HepG2 (cell line): ENCODE measurements around the gene UACA. TPM values are rescaled to one million over a fixed set of nuclear protein-coding genes. Genes with fewer than 3 reads are reported as not detected.

Experiments
- ATAC-seq: fragments of 200-7000 bp; cut with Tn5 transposase; 3 replicates; pipeline ENCODE4 v1.9.1; 2020; ENCODE audit warnings: mild to moderate bottlenecking, moderate library complexity
- BruUV-seq: library from RNA; stranded (reverse); fragments of 400-500 nt; replicated peaks from 2 replicates; lab custom pipeline; 2021; lab: Mats Ljungman, UMichigan
- CTCF ChIA-PET: fragments of 300-600 bp; formaldehyde crosslinking; extraction: SDS; loops from one replicate; lab custom pipeline; 2021; ENCODE audit warnings: low total read pairs, inconsistent platforms, low intra/inter-chr PET ratio; lab: Yijun Ruan, JAX
- POLR2A ChIA-PET: fragments of 350-600 bp; sonication (Branson Sonifier 250); formaldehyde crosslinking; loops from one replicate; lab custom pipeline; 2020; ENCODE audit warnings: antibody characterized with exemption, inconsistent platforms; lab: Yijun Ruan, JAX
- DNase-seq: peaks from one replicate; pipeline ENCODE4 v3.0.0-alpha.2; 2015; ENCODE audit warnings: low spot score
- FAIRE-seq: peaks from 3 replicates; lab custom pipeline; 2011; peaks lifted over from hg19 to GRCh38; lab: Jason Lieb, UNC
- H2AFZ ChIP-seq: one replicate; pipeline ENCODE4 v1.6.1; 2011; ENCODE audit warnings: low read length, inconsistent platforms
- H3K27ac ChIP-seq: fragments of 300-600 bp; 3 replicates; pipeline ENCODE4 v1.8.0; 2011; ENCODE audit warnings: mixed run types, mild to moderate bottlenecking, mixed read lengths, low read length, inconsistent platforms; ENCODE audit not compliant: insufficient read depth; ENCODE audit errors: extremely low read length
- H3K27me3 ChIP-seq, 2 experiments: fragments of 200-600 bp in 1 of 2; 2 replicates in 1 of 2; 3 replicates in 1 of 2; pipeline versions ENCODE4 v1.6.0 to v1.8.0; 2011; ENCODE audit warnings: low read length in 2 of 2, mild to moderate bottlenecking in 2 of 2, moderate library complexity in 2 of 2, inconsistent platforms in 1 of 2; ENCODE audit not compliant: insufficient read depth in 2 of 2, control insufficient read depth in 1 of 2
- H3K36me3 ChIP-seq, 2 experiments: fragments of 200-600 bp in 1 of 2; replicated peaks in 1 of 2; 2 replicates in 1 of 2; 3 replicates in 1 of 2; pipeline versions ENCODE4 v1.5.1 to v1.8.0; 2011; ENCODE audit warnings: low read length in 2 of 2, inconsistent platforms in 1 of 2; ENCODE audit not compliant: insufficient read depth in 2 of 2, control insufficient read depth in 1 of 2
- H3K4me1 ChIP-seq: 2 replicates; pipeline ENCODE4 v1.5.1; 2012; ENCODE audit warnings: low read length, inconsistent platforms; ENCODE audit not compliant: insufficient read depth
- H3K4me2 ChIP-seq: 2 replicates; pipeline ENCODE4 v1.6.0; 2011; ENCODE audit warnings: low read depth, low read length, inconsistent platforms
- H3K4me3 ChIP-seq, 3 experiments: fragments of 200-600 bp in 1 of 3; sonication (generic), shearing (Covaris generic) in 1 of 3; replicated peaks in 1 of 3; 2 replicates each; pipeline ENCODE4 v1.5.1; 2011 to 2016; ENCODE audit warnings: low read length in 3 of 3, inconsistent platforms in 2 of 3, low read depth in 2 of 3, mild to moderate bottlenecking in 2 of 3, control low read depth in 1 of 3, mixed read lengths in 1 of 3; ENCODE audit not compliant: insufficient read depth in 1 of 3
- H3K79me2 ChIP-seq: one replicate; pipeline ENCODE4 v1.6.1; 2011; ENCODE audit warnings: low read length, inconsistent platforms; ENCODE audit not compliant: insufficient read depth
- H3K9ac ChIP-seq: 2 replicates; pipeline ENCODE4 v1.6.0; 2011; ENCODE audit warnings: mild to moderate bottlenecking, low read depth, low read length, inconsistent platforms; ENCODE audit not compliant: insufficient read depth
- H3K9me3 ChIP-seq: 2 replicates; pipeline ENCODE4 v1.5.1; 2012; ENCODE audit warnings: mild to moderate bottlenecking, low read length
- H4K20me1 ChIP-seq: 2 replicates; pipeline ENCODE4 v1.6.0; 2011; ENCODE audit warnings: inconsistent platforms, mild to moderate bottlenecking, low read length, moderate library complexity; ENCODE audit not compliant: insufficient read depth
- AKAP8 ChIP-seq: sonication (generic); formaldehyde crosslinking; IDR thresholded peaks from 2 replicates; pipeline ENCODE4 v1.5.1; 2020; ENCODE audit warnings: mild to moderate bottlenecking, missing genetic modification reagents
- CREB1 ChIP-seq, 2 experiments: fragments of 450-650 bp in 1 of 2; IDR thresholded peaks; 2 replicates each; pipeline ENCODE4 v1.6.1; 2016 to 2017; ENCODE audit warnings: control low read depth in 1 of 2, mild to moderate bottlenecking in 1 of 2, missing compliant biosample characterization in 1 of 2, missing genetic modification characterization in 1 of 2
- DMTF1 ChIP-seq: sonication (generic); formaldehyde crosslinking; IDR thresholded peaks from 2 replicates; pipeline ENCODE4 v1.4.0; 2020; ENCODE audit warnings: mild to moderate bottlenecking, missing genetic modification reagents
- ETS1 ChIP-seq: sonication (generic); formaldehyde crosslinking; IDR thresholded peaks from 2 replicates; pipeline ENCODE4 v1.4.0; 2020; ENCODE audit warnings: missing genetic modification reagents
- HMG20B ChIP-seq: conservative IDR thresholded peaks from 2 replicates; pipeline ENCODE4 v1.6.1; 2016; ENCODE audit warnings: missing genetic modification reagents, missing compliant biosample characterization
- HNF1B ChIP-seq: sonication (generic); formaldehyde crosslinking; IDR thresholded peaks from 2 replicates; pipeline ENCODE4 v1.5.1; 2020; ENCODE audit warnings: mild to moderate bottlenecking, moderate library complexity, missing genetic modification reagents
- MAFF ChIP-seq: IDR thresholded peaks from 2 replicates; pipeline ENCODE4 v1.6.1; 2011; ENCODE audit warnings: low read depth, low read length, improper control_type of control experiment
- NR2F6 ChIP-seq, 2 experiments: IDR thresholded peaks; 2 replicates each; pipeline ENCODE4 v1.6.1; 2016; ENCODE audit warnings: antibody characterized with exemption in 1 of 2, mild to moderate bottlenecking in 1 of 2
- SETDB1 ChIP-seq: sonication (generic); formaldehyde crosslinking; IDR thresholded peaks from 2 replicates; pipeline ENCODE4 v1.5.1; 2020; ENCODE audit warnings: missing genetic modification reagents, mild to moderate bottlenecking, borderline replicate concordance
- THYN1 ChIP-seq: sonication (generic); formaldehyde crosslinking; IDR thresholded peaks from 2 replicates; pipeline ENCODE4 v1.8.1; 2023; ENCODE audit warnings: low read depth, mild to moderate bottlenecking, moderate library complexity, missing genetic modification reagents, borderline replicate concordance
- TRIM24 ChIP-seq: sonication (generic); formaldehyde crosslinking; IDR thresholded peaks from 2 replicates; pipeline ENCODE4 v1.8.0; 2022; ENCODE audit warnings: mild to moderate bottlenecking, missing genetic modification reagents
- U2AF2 ChIP-seq: fragments of 200-400 bp; formaldehyde crosslinking; IDR thresholded peaks from 2 replicates; pipeline ENCODE4 v1.6.1; 2017; ENCODE audit warnings: low read depth, mild to moderate bottlenecking, low read length
- ZNF292 ChIP-seq: sonication (generic); formaldehyde crosslinking; IDR thresholded peaks from 2 replicates; pipeline ENCODE4 v1.8.1; 2022; ENCODE audit warnings: mild to moderate bottlenecking, low read depth, missing genetic modification reagents, borderline replicate concordance
- ZNF501 ChIP-seq: sonication (generic); formaldehyde crosslinking; IDR thresholded peaks from 2 replicates; pipeline ENCODE4 v1.5.1; 2020; ENCODE audit warnings: mild to moderate bottlenecking, moderate library complexity, missing genetic modification reagents
- ZNF629 ChIP-seq: sonication (generic); formaldehyde crosslinking; conservative IDR thresholded peaks from 2 replicates; pipeline ENCODE4 v1.5.0; 2020; ENCODE audit warnings: missing genetic modification reagents
- ZXDC ChIP-seq: sonication (generic); formaldehyde crosslinking; IDR thresholded peaks from 2 replicates; pipeline ENCODE4 v1.5.0; 2020; ENCODE audit warnings: mild to moderate bottlenecking, missing genetic modification reagents
- WGBS: methylation state at CpG from one replicate; pipeline ENCODE4 v1.1.6; 2017; ENCODE audit warnings: low lambda C conversion rate; 5-methylcytosine and 5-hydroxymethylcytosine counted together
- in situ Hi-C: cut with HindIII; loops from 2 replicates; pipeline ENCODE4 v1.10.0; 2017; ENCODE audit warnings: low pct_unique_long_range_greater_than_20kb; ENCODE audit not compliant: extremely low pct_ligation_motif_present
- intact Hi-C: fragments of 100-400 bp; cut with micrococcal nuclease; formaldehyde crosslinking; loops from one replicate; pipeline ENCODE4 v1.10.0; 2022; ENCODE audit not compliant: unreplicated experiment
- polyA plus RNA-seq, 8 experiments: library from polyadenylated mRNA; depleted of rRNA in 3 of 8; stranded (reverse) in 7 of 8; unstranded in 1 of 8; fragments of >200 nt; fragmentation: Illumina TruSeq in 4 of 8; extraction: Trizol in 4 of 8; gene quantifications; 2 replicates each; pipeline versions ENCODE4 v1.2.1 to v1.2.3, GENCODE V29; 2011 to 2016; ENCODE audit warnings: low read depth in 4 of 8, missing spikeins in 1 of 8, mixed read lengths in 1 of 8; ENCODE audit not compliant: insufficient read depth in 1 of 8
- total RNA-seq, 5 experiments: library from RNA; depleted of rRNA; stranded (reverse); fragments of >200 nt; fragmentation: Illumina TruSeq; extraction: Trizol; gene quantifications; 2 replicates each; pipeline ENCODE4 v1.2.3, GENCODE V29; 2016; ENCODE audit warnings: low read depth in 1 of 5

Gene UACA
- total and polyA plus RNA-seq, 2 of the 13 experiments (the other 11 are each of a cell fraction or from before 2014, with no cell fraction given): 17.8 to 39.2 TPM

- Histone ChIP-seq H4K20me1 (no peaks in the 10 kb centered on the region), H3K4me1 (peaks cover 27% of the 10 kb centered on the region), H3K9ac (peak overlapping the region; percentile 19; the same call in 1 of the 2 replicates), H3K4me2 (peak overlapping the region; percentile 65), H3K9me3 (peaks cover 5% of the 10 kb centered on the region; the same call in 1 of the 2 replicates), H3K4me3 (peak overlapping the region in 1 of 3 experiments; percentile 26; a peak in 1 of 6 replicates), H3K79me2 (no peaks in the 10 kb centered on the region), H3K36me3 (no peaks in the 10 kb centered on the region), H3K27ac (no peak overlapping the region), H2AFZ (no peak overlapping the region), H3K27me3 (peaks cover 0 to 16% of the 10 kb centered on the region in 2 experiments; a peak in 2 of 5 replicates)
- CTCF ChIA-PET: no interaction called here
- POLR2A ChIA-PET: interaction anchor here (1.1 kb wide), 2 partner anchors 8 to 20 kb away, joined by 3 read pairs; no protein-coding TSS in a partner anchor
- ATAC-seq (peak; percentile 73), FAIRE-seq (no peak), DNase-seq (peak; percentile 47)
- 35% methylated on average over 13 of the region's 18 CpGs for WGBS
- intact Hi-C loops: no loop called here
- in situ Hi-C loops: no loop called here
- no TSS peak for BruUV-seq
- TF ChIP-seq ZXDC (CRISPR knock-in tag) (no peak), AKAP8 (CRISPR knock-in tag) (no peak), DMTF1 (CRISPR knock-in tag) (no peak), ZNF629 (CRISPR knock-in tag) (no peak), ZNF501 (0 out of 2 replicates have a peak, but pooled peaks have one; percentile 34), NR2F6 (IDR thresholded peaks at IDR 0.05) (no peak), NR2F6 (CRISPR knock-in tag; IDR thresholded peaks at IDR 0.05) (no peak), MAFF (no peak), HNF1B (peak; percentile 34; the same call in 1 of the 2 replicates), TRIM24 (no peak), ETS1 (CRISPR knock-in tag) (no peak), ZNF292 (CRISPR knock-in tag) (no peak), SETDB1 (CRISPR knock-in tag) (no peak), THYN1 (no peak), HMG20B (CRISPR knock-in tag) (no peak), CREB1 (IDR thresholded peaks at IDR 0.05) (no peak), CREB1 (CRISPR knock-in tag; IDR thresholded peaks at IDR 0.05) (no peak), U2AF2 (no peak)
Observed at GRCh38 chr15:70604666-70605315, 158.6 kb downstream of the UACA start.
